Esophagus (tissue), 2 donors: ENCODE data around the gene GNA14. TPM values are rescaled to one million over a fixed set of nuclear protein-coding genes. Genes with fewer than 3 reads are reported as not detected.

Experiments used
- H3K27ac ChIP-seq, 2 donors: one replicate each; pipeline ENCODE4 v1.5.1; 2013; ENCODE audit warnings: low read depth in 2 of 2, mild to moderate bottlenecking in 2 of 2, inconsistent platforms in 1 of 2, low read length in 1 of 2, moderate library complexity in 1 of 2
- H3K27me3 ChIP-seq, 2 donors: one replicate each; pipeline ENCODE4 v1.6.1; 2013; ENCODE audit warnings: low read length in 2 of 2, control low read depth in 1 of 2, mild to moderate bottlenecking in 1 of 2; ENCODE audit not compliant: insufficient read depth in 2 of 2, control insufficient read depth in 1 of 2
- H3K36me3 ChIP-seq, 2 donors: one replicate each; pipeline ENCODE4 v1.6.1; 2013; ENCODE audit warnings: low read length in 1 of 2; ENCODE audit not compliant: control insufficient read depth in 2 of 2, insufficient read depth in 2 of 2
- H3K4me1 ChIP-seq, 2 donors: one replicate each; pipeline ENCODE4 v1.6.1; 2013; ENCODE audit warnings: low read length in 1 of 2; ENCODE audit not compliant: control insufficient read depth in 2 of 2, insufficient read depth in 2 of 2
- H3K4me3 ChIP-seq, 2 donors: one replicate each; pipeline ENCODE4 v1.5.1; 2013; ENCODE audit warnings: low read length in 2 of 2, mild to moderate bottlenecking in 2 of 2, low read depth in 1 of 2, moderate library complexity in 1 of 2
- H3K9me3 ChIP-seq, 2 donors: one replicate each; pipeline ENCODE4 v1.6.1; 2013; ENCODE audit warnings: mild to moderate bottlenecking in 2 of 2, low read depth in 1 of 2, low read length in 1 of 2, moderate library complexity in 1 of 2; ENCODE audit not compliant: control insufficient read depth in 2 of 2, insufficient read depth in 1 of 2
- WGBS, 2 donors: extraction: QIAGEN DNeasy Blood & Tissue Kit; methylation state at CpG; one replicate each; pipeline ENCODE4 v1.1.7; 2013; 5-methylcytosine and 5-hydroxymethylcytosine counted together
- polyA plus RNA-seq, 2 donors: library from polyadenylated mRNA; stranded (reverse); fragments of 200-250 nt; gene quantifications; one replicate each; pipeline ENCODE4 v1.2.3, GENCODE V29; 2013
- donor health status: healthy with polysubstance abuse.
- donor health status: Bipolar disorder and iron deficiency.

The GNA14 gene
- polyA plus RNA-seq, 2 donors, result 0.94 to 1.9 TPM

- H3K4me3 ChIP-seq, result no peak overlapping the region
Observed at GRCh38 chr9:77677397-77677796, 29.3 kb upstream of the GNA14 start.

DNA sequence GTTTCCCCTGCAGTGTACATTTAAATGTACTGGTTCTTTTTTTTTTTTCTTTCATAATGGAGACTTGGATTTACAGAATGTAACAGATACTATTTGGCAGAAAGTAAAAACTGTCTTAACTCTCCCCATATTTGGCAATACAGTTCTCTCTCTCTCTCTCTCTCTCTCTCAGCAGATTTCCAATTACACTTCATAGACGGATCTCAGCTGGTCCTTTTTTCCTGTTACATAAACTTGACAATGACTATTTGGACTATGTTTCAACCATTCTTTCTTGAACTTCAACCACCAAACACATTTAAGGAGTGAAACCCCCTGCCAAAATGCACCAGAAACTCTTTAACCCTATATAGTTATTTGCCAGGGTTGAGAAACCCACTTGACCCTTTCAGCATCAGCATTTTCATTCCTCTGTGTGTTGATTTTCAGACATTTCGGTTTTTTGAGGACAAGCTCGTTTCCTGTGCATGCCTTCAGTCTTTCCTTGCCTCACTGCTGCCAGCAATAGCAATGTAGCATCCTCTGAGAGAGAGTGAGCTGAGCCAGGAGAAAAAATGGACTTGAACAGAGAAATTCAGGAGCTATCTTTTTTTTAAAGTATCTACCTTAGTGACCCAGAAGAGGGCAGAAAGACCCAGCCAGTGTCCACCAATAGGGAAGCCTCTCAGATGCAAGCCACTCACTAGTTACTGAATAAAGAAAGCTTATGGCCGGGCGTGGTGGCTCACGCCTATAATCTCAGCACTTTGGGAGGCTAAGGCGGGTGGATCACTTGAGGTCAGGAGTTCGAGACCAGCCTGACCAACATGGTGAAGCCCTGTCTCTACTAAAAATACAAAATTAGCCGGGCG, 26.0 kb upstream of the GNA14 start:
- Histone ChIP-seq H3K9me3 (no peaks in the 10 kb centered on the region), H3K27me3 (no peaks in the 10 kb centered on the region), H3K4me1 (peaks cover 0 to 2% of the 10 kb centered on the region in 2 donors), H3K4me3 (no peak overlapping the region), H3K27ac (no peak overlapping the region), H3K36me3 (no peaks in the 10 kb centered on the region)
- WGBS, 2 donors, result 71 to 76% methylated on average over 10 of the region's 10 CpGs

More at GRCh38 chr9:77677397-77677796, 29.3 kb upstream of the GNA14 start:
- Histone ChIP-seq H3K36me3 (no peaks in the 10 kb centered on the region), H3K27ac (peak overlapping the region in 1 of 2 donors; percentile 4), H3K9me3 (no peaks in the 10 kb centered on the region), H3K4me1 (peaks cover 0 to 6% of the 10 kb centered on the region in 2 donors), H3K27me3 (no peaks in the 10 kb centered on the region)
- 49 to 64% methylated on average over 4 of the region's 4 CpGs for WGBS, 2 donors

- Histone ChIP-seq H3K4me3 (no peak overlapping the region), H3K9me3 (no peaks in the 10 kb centered on the region), H3K36me3 (no peaks in the 10 kb centered on the region), H3K27me3 (no peaks in the 10 kb centered on the region), H3K27ac (no peak overlapping the region), H3K4me1 (no peaks in the 10 kb centered on the region)
- 65 to 67% methylated on average over 4 of the region's 4 CpGs for WGBS, 2 donors
Observed at GRCh38 chr9:77672183-77672582, 24.1 kb upstream of the GNA14 start.

GRCh38 chr9:77667151-77667550, 19.0 kb upstream of the GNA14 start:
- H3K9me3 ChIP-seq, result no peaks in the 10 kb centered on the region

GRCh38 chr9:77663754-77664153, 15.6 kb upstream of the GNA14 start:
- H3K4me3 ChIP-seq, result no peak overlapping the region
- peaks cover 0 to 2% of the 10 kb centered on the region in 2 donors for H3K4me1 ChIP-seq
- no peaks in the 10 kb centered on the region for H3K36me3 ChIP-seq
- H3K27me3 ChIP-seq, result no peaks in the 10 kb centered on the region
- no peaks in the 10 kb centered on the region for H3K9me3 ChIP-seq
- 13 to 18% methylated on average over 5 of the region's 5 CpGs for WGBS, 2 donors
- H3K27ac ChIP-seq, result no peak overlapping the region

More at GRCh38 chr9:77667151-77667550, 19.0 kb upstream of the GNA14 start:
- Histone ChIP-seq H3K36me3 (no peaks in the 10 kb centered on the region), H3K4me3 (no peak overlapping the region), H3K27me3 (no peaks in the 10 kb centered on the region), H3K27ac (no peak overlapping the region), H3K4me1 (no peaks in the 10 kb centered on the region)
- 74 to 94% methylated on average over 1 of the region's 1 CpG for WGBS, 2 donors

DNA sequence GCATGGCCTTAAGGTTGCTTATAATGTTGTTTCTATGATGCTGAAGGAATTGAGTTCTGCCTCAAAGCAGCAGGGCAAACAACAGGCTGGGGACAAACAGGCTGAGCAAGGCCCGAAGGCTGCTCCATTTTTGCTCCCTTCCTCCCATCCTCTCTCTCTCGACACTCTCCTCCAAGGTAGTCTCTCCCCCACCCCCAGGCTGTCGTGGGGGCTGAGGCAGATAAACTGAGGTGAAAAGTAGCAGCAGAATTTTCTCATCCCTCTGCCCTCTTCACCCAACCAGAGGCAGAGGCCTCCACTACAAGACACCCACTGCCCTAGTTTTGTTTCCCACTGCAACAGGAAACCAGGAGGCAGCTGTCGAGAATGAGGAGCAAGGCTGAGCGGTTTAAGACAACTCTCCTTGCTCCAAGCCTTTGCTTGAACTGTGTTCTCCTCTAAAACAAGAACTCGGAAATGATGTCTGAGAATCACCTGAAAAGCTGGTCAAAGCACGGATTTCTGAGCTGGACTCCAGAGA, 13.5 kb upstream of the GNA14 start:
- H3K4me3 ChIP-seq, result no peak overlapping the region
- peaks cover 0 to 2% of the 10 kb centered on the region in 2 donors for H3K4me1 ChIP-seq
- WGBS, 2 donors, result 79 to 84% methylated on average over 7 of the region's 7 CpGs
- no peaks in the 10 kb centered on the region for H3K27me3 ChIP-seq
- no peaks in the 10 kb centered on the region for H3K36me3 ChIP-seq
- no peaks in the 10 kb centered on the region for H3K9me3 ChIP-seq
- H3K27ac ChIP-seq, result no peak overlapping the region

- no peaks in the 10 kb centered on the region for H3K36me3 ChIP-seq
- no peak overlapping the region for H3K4me3 ChIP-seq
- 93 to 99% methylated on average over 5 of the region's 5 CpGs for WGBS, 2 donors
Observed at GRCh38 chr9:77659926-77660325, 11.8 kb upstream of the GNA14 start.

GRCh38 chr9:77651203-77651602, 3.1 kb upstream of the GNA14 start:
- 92 to 95% methylated on average over 3 of the region's 3 CpGs for WGBS, 2 donors
- H3K9me3 ChIP-seq, result no peaks in the 10 kb centered on the region
- no peak overlapping the region for H3K4me3 ChIP-seq
- H3K4me1 ChIP-seq, result no peaks in the 10 kb centered on the region
- H3K27ac ChIP-seq, result no peak overlapping the region
- H3K27me3 ChIP-seq, result peaks cover 0 to 2% of the 10 kb centered on the region in 2 donors
- H3K36me3 ChIP-seq, result no peaks in the 10 kb centered on the region

More at GRCh38 chr9:77659926-77660325, 11.8 kb upstream of the GNA14 start:
- Histone ChIP-seq H3K27me3 (no peaks in the 10 kb centered on the region), H3K9me3 (no peaks in the 10 kb centered on the region), H3K27ac (no peak overlapping the region), H3K4me1 (peaks cover 0 to 2% of the 10 kb centered on the region in 2 donors)

DNA sequence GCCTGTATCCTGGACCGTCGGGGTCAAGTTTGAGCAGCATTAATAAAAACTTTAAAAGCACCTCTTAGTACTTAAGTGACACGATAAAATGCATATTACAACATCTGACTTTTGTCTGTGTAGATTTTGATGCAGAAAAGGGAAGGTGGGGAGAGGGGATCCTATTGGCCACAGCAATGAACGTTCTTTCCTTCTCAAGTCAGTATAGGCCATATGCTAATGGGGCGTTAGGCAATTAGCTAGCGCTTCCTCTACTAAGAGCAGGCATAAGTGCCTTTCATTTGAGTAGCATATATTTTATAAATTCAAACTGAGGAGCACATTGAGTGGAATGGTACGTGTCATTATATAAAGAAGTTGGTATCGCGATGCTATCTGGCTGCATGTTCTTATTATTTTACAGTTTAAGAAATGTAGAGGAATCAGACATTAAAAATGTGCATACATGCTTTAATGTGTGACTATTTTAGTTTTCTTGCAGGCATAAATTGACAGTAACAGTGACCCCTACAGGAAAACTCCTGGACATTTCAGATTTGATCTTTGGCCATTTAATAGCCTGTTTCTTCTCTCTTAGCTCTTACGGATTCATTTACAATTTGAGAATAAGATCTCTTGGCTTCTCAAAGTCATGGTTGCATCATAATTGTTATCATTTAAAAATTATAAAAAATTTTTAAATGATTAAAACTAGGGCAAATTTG, 1.1 kb upstream of the GNA14 start:
- Histone ChIP-seq H3K27me3 (peaks cover 0 to 2% of the 10 kb centered on the region in 2 donors), H3K9me3 (no peaks in the 10 kb centered on the region), H3K4me3 (peak overlapping the region in 1 of 2 donors; percentile 56), H3K4me1 (no peaks in the 10 kb centered on the region), H3K36me3 (no peaks in the 10 kb centered on the region), H3K27ac (peak overlapping the region in 1 of 2 donors; percentile 18)
- WGBS, 2 donors, result 58 to 63% methylated on average over 10 of the region's 10 CpGs
